Breast epithelium (tissue), 4 donors: ENCODE data around the gene ZNF467. TPM values are rescaled to one million over a fixed set of nuclear protein-coding genes. Genes with fewer than 3 reads are reported as not detected.

ENCODE experiments used
- DNase-seq, 2 donors: peaks; one replicate each; pipeline ENCODE4 v3.0.0-alpha.2; 2019; ENCODE audit warnings: low spot score in 2 of 2
- H3K27ac ChIP-seq, 2 donors: fragments of 200-600 bp; sonication (generic) in 1 of 2; one replicate each; pipeline ENCODE4 v1.5.1; 2016 to 2019; ENCODE audit warnings: mild to moderate bottlenecking in 1 of 2
- H3K27me3 ChIP-seq, 2 donors: fragments of 200-600 bp; sonication (generic) in 1 of 2; one replicate each; pipeline versions ENCODE4 v1.5.1 to v1.6.0; 2017 to 2019; ENCODE audit warnings: control low read depth in 1 of 2, mild to moderate bottlenecking in 1 of 2
- H3K36me3 ChIP-seq: fragments of 200-600 bp; one replicate; pipeline ENCODE4 v1.5.1; 2019
- H3K4me1 ChIP-seq, 2 donors: fragments of 200-600 bp; sonication (generic); one replicate each; pipeline ENCODE4 v1.5.1; 2016 to 2019; ENCODE audit warnings: control low read depth in 1 of 2
- H3K4me3 ChIP-seq, 3 donors: fragments of 200-600 bp; sonication (generic); 1 replicate in 2 of 3; 2 replicates in 1 of 3; pipeline ENCODE4 v1.5.1; 2016 to 2019; ENCODE audit warnings: mild to moderate bottlenecking in 3 of 3, moderate library complexity in 2 of 3
- H3K9me3 ChIP-seq, 2 donors: fragments of 200-600 bp; sonication (generic) in 1 of 2; one replicate each; pipeline ENCODE4 v1.5.1; 2016 to 2019; ENCODE audit warnings: control low read depth in 1 of 2
- POLR2A ChIP-seq: fragments of 450-650 bp; IDR thresholded peaks from one replicate; pipeline ENCODE4 v1.6.1; 2016; ENCODE audit warnings: antibody characterized with exemption, mild to moderate bottlenecking, moderate library complexity
- POLR2AphosphoS5 ChIP-seq, 3 donors: sonication (generic); formaldehyde crosslinking; IDR thresholded peaks; one replicate each; pipeline ENCODE4 v1.6.1; 2017; ENCODE audit warnings: antibody characterized with exemption in 3 of 3
- intact Hi-C: fragments of 100-400 bp; cut with DNase I; formaldehyde crosslinking; loops from one replicate; pipeline ENCODE4 v1.15.1; 2023; ENCODE audit warnings: low total_unique reads
- total RNA-seq, 3 donors: library from RNA; depleted of rRNA; stranded (reverse); fragments of >200 nt; gene quantifications; one replicate each; pipeline ENCODE4 v1.1.0, GENCODE V29; 2016
- TF ChIP-seq, protein P1 (sequence below), 3 donors: fragments of 450-650 bp; IDR thresholded peaks; one replicate each; pipeline ENCODE4 v1.5.1; 2016 to 2017; ENCODE audit warnings: antibody characterized with exemption in 3 of 3, mild to moderate bottlenecking in 3 of 3, moderate library complexity in 3 of 3

Gene ZNF467
- total RNA-seq, 3 donors from 2014 or later: 5.0 to 6.3 (median 5.9) TPM

DNA sequence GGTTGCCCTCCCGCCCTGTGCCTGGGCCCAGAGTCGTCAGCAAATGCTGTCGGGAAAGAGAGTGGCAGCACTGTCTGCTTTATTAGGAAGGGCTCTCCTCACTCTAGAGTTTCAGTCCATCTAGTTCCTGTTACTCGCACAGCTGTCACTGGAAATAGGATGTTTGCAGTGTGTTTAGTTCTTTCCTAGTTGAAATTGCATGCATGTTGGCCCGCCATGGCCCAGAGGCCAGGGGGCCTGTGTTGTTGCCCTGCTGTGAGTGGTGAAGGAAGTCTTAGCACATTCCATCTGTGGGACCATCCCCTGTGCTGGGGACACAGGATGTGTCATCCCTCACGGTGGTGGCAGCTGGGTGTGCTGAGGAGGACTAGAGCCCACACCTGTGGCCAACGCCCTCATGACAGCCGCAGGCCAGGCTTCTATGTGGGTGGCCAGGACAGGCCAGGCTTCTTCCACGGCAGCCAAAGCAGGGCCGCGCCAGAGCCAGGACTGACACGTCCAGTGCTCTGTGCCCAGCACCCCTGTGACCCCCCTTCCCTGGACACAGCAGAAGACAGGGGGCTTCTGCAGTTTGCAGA, 45.4 kb downstream of the ZNF467 start:
- intact Hi-C loops: loop anchor here (10.0 kb wide), 1 partner anchor 53 kb away; no protein-coding TSS in a partner anchor
- no peak for TF ChIP-seq POLR2A
- TF ChIP-seq POLR2AphosphoS5 (IDR thresholded peaks at IDR 0.05): no peak
- TF ChIP-seq, protein P1, sequence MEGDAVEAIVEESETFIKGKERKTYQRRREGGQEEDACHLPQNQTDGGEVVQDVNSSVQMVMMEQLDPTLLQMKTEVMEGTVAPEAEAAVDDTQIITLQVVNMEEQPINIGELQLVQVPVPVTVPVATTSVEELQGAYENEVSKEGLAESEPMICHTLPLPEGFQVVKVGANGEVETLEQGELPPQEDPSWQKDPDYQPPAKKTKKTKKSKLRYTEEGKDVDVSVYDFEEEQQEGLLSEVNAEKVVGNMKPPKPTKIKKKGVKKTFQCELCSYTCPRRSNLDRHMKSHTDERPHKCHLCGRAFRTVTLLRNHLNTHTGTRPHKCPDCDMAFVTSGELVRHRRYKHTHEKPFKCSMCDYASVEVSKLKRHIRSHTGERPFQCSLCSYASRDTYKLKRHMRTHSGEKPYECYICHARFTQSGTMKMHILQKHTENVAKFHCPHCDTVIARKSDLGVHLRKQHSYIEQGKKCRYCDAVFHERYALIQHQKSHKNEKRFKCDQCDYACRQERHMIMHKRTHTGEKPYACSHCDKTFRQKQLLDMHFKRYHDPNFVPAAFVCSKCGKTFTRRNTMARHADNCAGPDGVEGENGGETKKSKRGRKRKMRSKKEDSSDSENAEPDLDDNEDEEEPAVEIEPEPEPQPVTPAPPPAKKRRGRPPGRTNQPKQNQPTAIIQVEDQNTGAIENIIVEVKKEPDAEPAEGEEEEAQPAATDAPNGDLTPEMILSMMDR (IDR thresholded peaks at IDR 0.05): no peak
- no peak overlapping the region for H3K4me3 ChIP-seq
- H3K27me3 ChIP-seq: no peaks in the 10 kb centered on the region
- no peaks in the 10 kb centered on the region for H3K9me3 ChIP-seq
- DNase-seq: no peak
- H3K36me3 ChIP-seq: peaks cover 6% of the 10 kb centered on the region
- H3K27ac ChIP-seq: no peak overlapping the region
- H3K4me1 ChIP-seq: peaks cover 0 to 7% of the 10 kb centered on the region in 2 donors

DNA sequence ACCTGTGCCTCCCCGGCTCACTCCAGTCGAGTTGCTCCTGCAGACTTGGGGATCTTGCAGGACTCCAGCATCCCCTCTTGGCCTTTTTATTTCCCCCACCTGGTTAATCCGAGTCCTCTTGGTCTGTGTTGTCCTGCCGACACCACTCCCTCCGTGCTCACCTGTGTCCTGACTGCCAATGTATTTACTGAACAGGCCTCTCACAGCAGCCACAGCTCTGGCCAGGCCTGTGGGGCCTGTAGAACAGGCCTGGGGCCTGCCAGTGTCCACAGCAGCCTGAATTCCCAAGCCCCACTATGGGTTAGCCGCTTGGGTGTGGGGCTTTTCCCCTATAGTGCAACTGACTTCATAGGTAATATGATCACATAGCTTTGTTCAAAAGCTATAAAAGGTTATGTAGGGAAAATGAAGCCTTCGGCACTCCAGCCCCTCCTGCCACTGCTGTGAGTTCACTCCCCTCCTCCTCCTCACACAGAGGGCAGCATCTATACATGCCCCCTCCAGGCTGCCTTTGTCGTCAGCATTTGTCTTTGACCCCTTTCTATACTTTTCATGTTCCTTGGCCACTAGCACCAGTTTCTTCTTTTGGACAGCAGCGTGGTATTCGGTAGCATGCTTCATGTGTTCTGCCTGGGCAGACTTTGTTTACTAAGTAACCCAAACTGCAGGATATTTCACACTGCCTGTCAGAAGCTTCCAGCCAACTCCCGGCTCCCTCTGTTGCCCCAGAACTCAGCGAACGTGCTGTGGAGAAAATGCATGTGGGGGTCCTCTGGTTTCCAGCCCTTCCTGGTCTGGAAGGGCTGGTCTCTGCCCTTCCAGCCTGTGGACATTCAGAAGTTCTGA, 46.1 kb downstream of the ZNF467 start:
- TF ChIP-seq POLR2A: no peak
- TF ChIP-seq POLR2AphosphoS5 (IDR thresholded peaks at IDR 0.05): no peak
- TF ChIP-seq, protein P1 (IDR thresholded peaks at IDR 0.05): no peak
- Histone ChIP-seq H3K4me1 (peaks cover 0 to 7% of the 10 kb centered on the region in 2 donors), H3K27me3 (no peaks in the 10 kb centered on the region), H3K4me3 (no peak overlapping the region), H3K36me3 (peaks cover 6% of the 10 kb centered on the region), H3K9me3 (no peaks in the 10 kb centered on the region), H3K27ac (no peak overlapping the region)
- DNase-seq: no peak
- intact Hi-C loops: loop anchor here (10.0 kb wide), 1 partner anchor 52 kb away; no protein-coding TSS in a partner anchor

DNA sequence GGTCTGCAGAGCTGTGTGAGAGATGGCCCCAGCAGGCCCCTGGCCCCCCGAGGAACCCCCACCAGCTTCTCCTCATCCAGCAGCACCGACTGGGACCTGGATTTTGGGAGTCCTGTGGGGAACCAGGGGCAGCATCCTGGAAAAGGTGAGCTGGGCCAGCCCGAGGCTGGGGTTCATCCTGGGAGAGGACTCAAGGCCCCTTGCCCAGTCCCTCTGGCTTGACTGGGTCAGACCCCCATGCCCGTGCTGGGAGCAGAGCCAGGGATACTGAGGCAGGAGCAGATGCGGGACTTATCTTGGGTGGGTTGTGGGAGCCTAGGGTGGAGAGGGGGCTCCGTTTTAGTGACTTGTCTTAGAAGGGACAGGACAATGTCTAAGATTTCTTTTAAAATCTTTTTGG, 47.5 kb downstream of the ZNF467 start:
- no peak overlapping the region for H3K4me3 ChIP-seq
- no peaks in the 10 kb centered on the region for H3K27me3 ChIP-seq
- TF ChIP-seq, protein P1 (IDR thresholded peaks at IDR 0.05): no peak
- no peak for TF ChIP-seq POLR2A
- peaks cover 6% of the 10 kb centered on the region for H3K36me3 ChIP-seq
- no peaks in the 10 kb centered on the region for H3K9me3 ChIP-seq
- DNase-seq: no peak
- no peaks in the 10 kb centered on the region for H3K4me1 ChIP-seq
- no peak overlapping the region for H3K27ac ChIP-seq
- intact Hi-C loops: loop anchor here (10.0 kb wide), 1 partner anchor 51 kb away; no protein-coding TSS in a partner anchor

DNA sequence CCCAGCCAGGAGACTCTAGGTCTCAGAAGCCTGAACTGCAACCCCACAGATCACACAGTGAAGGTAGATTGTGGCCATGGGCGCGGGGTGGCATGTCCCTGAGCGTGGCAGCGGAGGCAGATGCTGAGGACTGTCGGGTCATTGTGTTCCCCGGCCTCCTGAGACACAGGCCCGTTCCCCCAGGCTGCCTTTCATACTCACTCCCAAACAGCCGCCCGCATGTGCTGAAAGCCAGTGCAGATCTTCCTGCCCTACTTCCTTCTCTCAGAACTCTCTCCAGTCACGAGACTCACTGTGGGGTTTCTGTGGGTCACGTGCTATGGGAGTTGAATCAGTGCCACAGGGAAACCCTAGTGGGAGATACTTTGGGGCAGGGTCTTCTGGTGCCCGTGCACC, 48.0 kb downstream of the ZNF467 start:
- no peak for DNase-seq
- Histone ChIP-seq H3K27me3 (no peaks in the 10 kb centered on the region), H3K4me1 (no peaks in the 10 kb centered on the region), H3K27ac (no peak overlapping the region), H3K36me3 (peaks cover 6% of the 10 kb centered on the region), H3K9me3 (no peaks in the 10 kb centered on the region), H3K4me3 (no peak overlapping the region)
- intact Hi-C loops: loop anchor here (10.0 kb wide), 1 partner anchor 51 kb away; no protein-coding TSS in a partner anchor
- TF ChIP-seq, protein P1 (IDR thresholded peaks at IDR 0.05): no peak
- no peak for TF ChIP-seq POLR2AphosphoS5 (IDR thresholded peaks at IDR 0.05)
- TF ChIP-seq POLR2A: no peak
